ENCODE results near the gene ACACB.

The ACACB gene

GRCh38 chr12:109112720-109113465 lies 3.5 kb upstream of the ACACB start:
- TF ChIP-seq, protein P1, sequence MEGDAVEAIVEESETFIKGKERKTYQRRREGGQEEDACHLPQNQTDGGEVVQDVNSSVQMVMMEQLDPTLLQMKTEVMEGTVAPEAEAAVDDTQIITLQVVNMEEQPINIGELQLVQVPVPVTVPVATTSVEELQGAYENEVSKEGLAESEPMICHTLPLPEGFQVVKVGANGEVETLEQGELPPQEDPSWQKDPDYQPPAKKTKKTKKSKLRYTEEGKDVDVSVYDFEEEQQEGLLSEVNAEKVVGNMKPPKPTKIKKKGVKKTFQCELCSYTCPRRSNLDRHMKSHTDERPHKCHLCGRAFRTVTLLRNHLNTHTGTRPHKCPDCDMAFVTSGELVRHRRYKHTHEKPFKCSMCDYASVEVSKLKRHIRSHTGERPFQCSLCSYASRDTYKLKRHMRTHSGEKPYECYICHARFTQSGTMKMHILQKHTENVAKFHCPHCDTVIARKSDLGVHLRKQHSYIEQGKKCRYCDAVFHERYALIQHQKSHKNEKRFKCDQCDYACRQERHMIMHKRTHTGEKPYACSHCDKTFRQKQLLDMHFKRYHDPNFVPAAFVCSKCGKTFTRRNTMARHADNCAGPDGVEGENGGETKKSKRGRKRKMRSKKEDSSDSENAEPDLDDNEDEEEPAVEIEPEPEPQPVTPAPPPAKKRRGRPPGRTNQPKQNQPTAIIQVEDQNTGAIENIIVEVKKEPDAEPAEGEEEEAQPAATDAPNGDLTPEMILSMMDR (IDR thresholded peaks at IDR 0.05) = no peak

- TF ChIP-seq, protein P1 (IDR thresholded peaks at IDR 0.05) = no peak
Observed at GRCh38 chr12:109113661-109114321, 2.6 kb upstream of the ACACB start.

DNA sequence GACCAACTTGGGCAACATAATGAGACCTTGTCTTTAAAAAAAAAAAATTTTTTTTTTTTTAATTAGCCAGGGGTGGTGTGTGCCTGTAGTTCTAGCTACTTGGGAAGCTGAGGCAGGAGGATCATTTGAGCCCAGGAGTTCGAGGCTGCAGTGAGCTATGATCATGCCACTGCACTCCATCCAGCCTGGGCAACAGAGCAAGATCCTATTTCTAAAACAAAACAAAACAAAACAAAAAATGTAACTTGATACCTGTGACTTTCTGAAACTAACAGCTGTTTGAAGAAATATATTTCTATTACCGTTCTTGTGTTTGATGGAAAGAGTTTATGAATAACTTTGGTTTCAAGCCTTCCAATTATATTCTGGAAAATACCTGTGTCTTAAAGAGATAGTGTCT lies 1.7 kb upstream of the ACACB start:
- TF ChIP-seq, protein P1 (IDR thresholded peaks at IDR 0.05) = no peak

DNA sequence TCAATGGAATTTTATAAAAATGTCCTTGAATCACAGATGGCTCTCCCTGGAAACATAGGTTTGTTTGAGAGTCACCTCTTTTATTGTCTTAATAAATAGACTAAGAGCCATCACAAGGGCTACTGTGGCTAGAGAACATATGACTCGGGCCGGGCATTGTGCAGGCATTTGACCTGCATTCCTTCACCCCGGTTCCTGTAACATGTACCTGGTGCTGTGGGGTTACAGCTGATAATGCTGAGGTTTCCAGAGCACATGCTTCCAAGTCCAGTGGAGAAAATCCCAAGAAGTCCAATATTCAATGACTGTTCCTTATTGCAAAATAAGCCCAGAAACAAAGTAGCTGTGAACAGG lies 1.0 kb upstream of the ACACB start:
- TF ChIP-seq, protein P1 (IDR thresholded peaks at IDR 0.05) = no peak

DNA sequence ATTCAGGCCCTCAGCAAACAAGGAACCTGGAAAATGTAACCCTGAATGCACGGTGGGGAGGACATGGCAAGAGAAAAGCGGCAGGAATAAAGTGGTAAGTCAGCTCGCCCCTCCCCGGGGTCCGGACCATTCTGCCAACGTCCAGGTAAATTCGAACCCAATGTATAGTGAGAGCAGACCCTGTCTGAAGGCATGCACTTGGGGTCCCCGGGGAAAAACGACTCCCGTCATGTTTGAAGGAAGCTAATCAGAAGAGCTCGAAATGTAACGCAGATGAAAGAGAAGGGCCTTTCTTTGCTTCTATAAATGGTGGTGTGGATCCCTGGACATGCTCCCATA lies 193 bp downstream of the ACACB start:
- TF ChIP-seq, protein P1 (IDR thresholded peaks at IDR 0.05) = no peak

DNA sequence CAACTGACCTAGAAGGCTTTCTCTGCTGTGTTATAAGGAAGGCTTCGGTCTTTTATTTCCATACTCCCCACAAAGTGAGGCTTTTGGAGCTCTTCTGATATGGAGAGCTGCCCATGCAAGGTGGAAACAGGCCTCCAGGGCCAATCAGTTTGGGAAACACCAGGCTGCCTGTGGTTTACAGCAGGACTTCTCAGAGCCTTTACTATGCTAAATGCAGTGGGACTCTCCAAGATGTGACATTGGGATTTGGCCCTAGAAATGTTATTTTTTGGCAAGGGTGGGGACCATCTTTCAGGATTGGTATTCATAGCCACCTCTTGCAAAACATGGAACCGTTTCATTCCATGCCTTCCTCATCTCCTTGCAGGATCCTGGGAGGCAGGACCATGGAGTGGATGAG lies 3.7 kb downstream of the ACACB start:
- TF ChIP-seq, protein P1 (IDR thresholded peaks at IDR 0.05) = no peak

- TF ChIP-seq, protein P1 (IDR thresholded peaks at IDR 0.05) = no peak
Observed at GRCh38 chr12:109120557-109120956, 4.2 kb downstream of the ACACB start.
